NCI-H187 (cell line): Measurements from ENCODE around the gene TPM2.

ENCODE experiments used
- DNase-seq, 2 experiments: peaks; one replicate each; lab custom pipeline; 2025; lab: John Stamatoyannopoulos, UW

TPM2 gene

GRCh38 chr9:35679091-35679490 is 10.6 kb downstream of the TPM2 start:
- DNase-seq: no peak

GRCh38 chr9:35675732-35676392 is 13.9 kb downstream of the TPM2 start:
- no peak for DNase-seq

DNA sequence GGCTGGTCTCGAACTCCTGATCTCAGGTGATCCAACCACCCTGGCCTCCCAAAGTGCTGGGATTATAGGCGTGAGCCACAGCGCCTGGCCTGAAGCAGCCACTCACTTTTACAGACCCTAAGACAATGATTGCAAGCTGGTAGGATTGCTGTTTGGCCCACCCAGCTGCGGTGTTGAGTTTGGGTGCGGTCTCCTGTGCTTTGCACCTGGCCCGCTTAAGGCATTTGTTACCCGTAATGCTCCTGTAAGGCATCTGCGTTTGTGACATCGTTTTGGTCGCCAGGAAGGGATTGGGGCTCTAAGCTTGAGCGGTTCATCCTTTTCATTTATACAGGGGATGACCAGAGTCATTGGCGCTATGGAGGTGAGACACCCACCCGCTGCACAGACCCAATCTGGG is 14.5 kb downstream of the TPM2 start:
- DNase-seq: no peak

DNA sequence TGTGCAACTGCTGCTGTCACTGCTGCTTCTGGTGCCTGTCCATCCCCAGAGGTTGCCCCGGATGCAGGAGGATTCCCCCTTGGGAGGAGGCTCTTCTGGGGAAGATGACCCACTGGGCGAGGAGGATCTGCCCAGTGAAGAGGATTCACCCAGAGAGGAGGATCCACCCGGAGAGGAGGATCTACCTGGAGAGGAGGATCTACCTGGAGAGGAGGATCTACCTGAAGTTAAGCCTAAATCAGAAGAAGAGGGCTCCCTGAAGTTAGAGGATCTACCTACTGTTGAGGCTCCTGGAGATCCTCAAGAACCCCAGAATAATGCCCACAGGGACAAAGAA is 15.7 kb downstream of the TPM2 start:
- DNase-seq: no peak

- no peak for DNase-seq
Observed at GRCh38 chr9:35673132-35674024, 16.3 kb downstream of the TPM2 start, which contains the start of gene CA9. TSS of gene CA9 (plus strand) at chr9:35673928. CDS start at chr9:35673960, 32 bp downstream.

DNA sequence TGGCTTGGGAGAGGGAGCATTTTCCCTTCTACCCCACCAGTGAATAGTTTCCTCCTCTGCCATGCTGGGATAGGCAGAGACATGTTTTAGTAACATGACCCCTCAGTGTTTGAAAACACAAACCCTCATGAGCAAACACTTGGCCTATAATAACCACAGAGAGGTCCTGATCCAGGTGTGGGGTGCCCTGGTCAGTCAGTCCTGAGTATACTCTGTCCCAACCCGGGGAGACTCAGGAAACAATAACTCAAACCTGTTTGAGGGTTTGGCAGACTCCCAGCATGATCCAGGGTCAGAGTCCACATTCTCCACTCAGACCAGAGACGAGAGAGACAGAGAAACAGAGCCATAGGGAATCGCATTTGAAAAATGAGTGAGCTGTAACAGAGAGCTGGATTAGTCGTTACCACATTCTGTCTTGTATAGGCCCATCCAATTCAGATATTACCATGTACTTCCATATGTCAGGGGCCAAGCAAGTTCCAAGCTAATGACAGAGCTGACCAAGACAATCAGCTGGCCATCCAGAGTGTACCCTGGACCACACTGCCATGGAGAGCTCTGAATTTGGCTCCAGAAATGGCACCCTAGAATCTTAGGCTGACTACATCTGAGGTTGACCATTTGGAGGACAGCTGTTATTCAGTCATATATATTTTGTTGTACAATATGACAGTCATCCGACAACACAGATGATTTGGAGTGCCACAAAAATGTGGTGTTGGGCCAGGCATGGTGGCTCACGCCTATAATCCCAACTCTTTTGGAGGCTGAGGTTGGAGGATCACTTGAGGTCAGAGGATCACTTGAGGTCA is 20.2 kb downstream of the TPM2 start:
- no peak for DNase-seq

GRCh38 chr9:35667939-35668338 is 21.8 kb downstream of the TPM2 start:
- DNase-seq: no peak

DNA sequence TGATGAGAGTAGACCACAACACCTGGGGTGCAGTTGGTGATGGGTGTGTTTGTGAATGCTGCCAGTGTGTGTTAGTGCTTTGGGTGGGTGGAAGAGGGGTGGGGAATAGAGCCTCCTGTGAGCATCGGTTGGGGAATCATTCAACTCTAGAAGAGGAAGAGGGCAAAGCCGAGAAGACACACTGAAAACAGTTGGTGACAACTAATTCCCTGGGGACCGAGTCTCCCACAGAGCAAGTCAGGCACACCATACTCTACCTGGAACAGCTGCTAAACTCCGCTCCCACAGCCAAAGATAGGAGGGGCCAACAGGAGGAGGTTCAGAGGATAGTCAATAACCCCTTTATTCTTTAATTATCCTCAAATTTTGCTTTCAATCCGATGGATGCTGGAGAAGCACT is 23.2 kb downstream of the TPM2 start:
- no peak for DNase-seq

DNA sequence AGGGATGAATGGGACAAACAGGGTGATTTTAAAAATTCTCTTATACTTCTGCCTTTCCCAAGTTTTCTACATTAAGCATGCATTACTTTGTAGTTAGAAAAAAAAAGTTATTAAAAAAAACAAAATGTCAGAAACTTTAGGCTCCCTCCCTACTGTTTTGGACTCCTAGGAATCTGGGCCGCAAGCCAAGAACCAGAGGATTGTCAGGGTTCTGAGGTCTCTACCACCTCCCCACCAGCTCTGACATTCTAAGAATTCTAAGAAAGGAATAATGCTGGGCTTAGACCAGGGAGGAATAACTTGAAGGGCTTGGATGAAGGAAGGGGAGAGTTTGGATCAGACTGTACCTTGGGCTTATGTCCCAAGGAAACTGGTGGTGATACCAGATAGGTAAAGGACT is 23.7 kb downstream of the TPM2 start:
- no peak for DNase-seq

GRCh38 chr9:35665471-35665818 is 24.3 kb downstream of the TPM2 start:
- DNase-seq: no peak

GRCh38 chr9:35664531-35665470 is 24.9 kb downstream of the TPM2 start, which contains the start of gene ARHGEF39:
TSS of gene ARHGEF39 (minus strand) at chr9:35665195. CDS start at chr9:35665169, 26 bp downstream.
- DNase-seq: peak; percentile 49 to 58

- DNase-seq: no peak
Observed at GRCh38 chr9:35662437-35662836, 27.3 kb downstream of the TPM2 start.

GRCh38 chr9:35661756-35662350 is 27.9 kb downstream of the TPM2 start:
- no peak for DNase-seq

- no peak for DNase-seq
Observed at GRCh38 chr9:35660966-35661415, 28.7 kb downstream of the TPM2 start.

- no peak for DNase-seq
Observed at GRCh38 chr9:35659340-35659739, 30.4 kb downstream of the TPM2 start.

GRCh38 chr9:35658968-35659220 is 30.8 kb downstream of the TPM2 start:
- DNase-seq: no peak

- peak; percentile 54 to 92 for DNase-seq
Observed at GRCh38 chr9:35658137-35658967, 31.4 kb downstream of the TPM2 start, which contains the start of gene CCDC107. TSS of gene CCDC107 (plus strand) at chr9:35658292. CDS start at chr9:35658380, 88 bp downstream.

DNA sequence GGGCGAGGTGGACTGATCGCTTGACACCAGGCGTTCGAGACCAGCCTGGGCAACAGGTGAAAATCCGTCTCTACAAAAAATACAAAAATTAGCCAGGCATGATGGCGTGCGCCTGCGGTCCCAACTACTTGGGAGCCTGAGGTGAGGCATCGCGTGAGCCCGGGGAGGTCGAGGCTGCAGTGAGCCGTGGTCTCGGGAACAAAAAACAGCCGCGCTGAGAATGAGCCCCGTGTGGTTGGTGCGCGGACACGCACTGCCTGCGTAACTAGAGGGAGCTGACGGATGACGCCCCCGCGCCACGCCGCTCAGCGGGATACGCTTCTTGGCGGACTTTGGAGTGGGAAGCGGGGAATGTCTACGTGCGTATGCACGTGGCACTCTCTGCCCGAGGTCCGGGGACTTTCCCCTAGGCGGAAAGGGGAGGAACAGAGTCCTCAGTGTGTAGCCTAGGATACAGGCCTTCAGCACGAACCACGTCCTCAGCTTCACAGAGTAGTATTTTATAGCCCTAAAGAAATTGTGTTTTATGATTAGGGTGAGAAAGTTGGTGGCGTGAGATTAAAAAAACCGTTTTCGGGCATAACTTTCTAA is 32.1 kb downstream of the TPM2 start, which contains the start of gene RMRP:
TSS of gene RMRP (minus strand) at position 474 of the 591 bp plus-strand sequence.
- peak; percentile 87 to 92 for DNase-seq

DNA sequence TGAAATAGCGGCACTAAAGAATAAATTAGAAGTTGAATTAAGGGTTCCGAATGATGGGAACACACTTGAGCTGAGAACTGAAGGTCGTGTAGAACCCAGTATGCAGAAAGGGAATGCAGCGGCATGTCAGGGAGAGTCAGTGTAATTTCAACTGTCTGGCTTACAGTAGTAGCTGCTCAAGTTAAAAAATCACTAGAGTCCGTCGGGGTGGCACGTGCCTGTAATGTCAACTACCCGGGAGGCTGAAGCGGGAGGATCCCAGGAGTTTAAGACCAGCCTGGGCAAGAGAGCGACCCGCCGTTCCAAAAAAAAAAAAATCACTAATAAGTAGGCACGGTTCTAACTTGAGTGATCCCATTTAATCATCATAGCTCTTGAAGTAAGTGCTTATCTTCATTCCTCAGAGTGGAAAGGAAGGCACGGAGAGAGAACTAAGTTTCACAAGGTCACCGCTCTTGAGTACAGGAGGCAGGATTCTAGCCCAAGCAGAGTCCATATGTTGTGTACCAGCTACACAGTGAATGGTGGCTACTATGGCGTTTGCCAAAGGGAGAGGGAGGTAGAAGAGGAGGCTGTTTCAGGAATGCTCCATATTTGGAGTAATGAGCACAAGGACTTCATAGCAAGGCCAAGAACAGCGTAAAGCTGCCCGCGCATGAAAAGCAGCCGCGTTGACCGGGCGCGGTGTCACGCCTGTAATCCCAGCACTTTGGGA is 32.7 kb downstream of the TPM2 start:
- DNase-seq: no peak
